OCI-LY1 (cell line): ENCODE measurements around the gene ZDHHC11B.

ENCODE experiments used
- H2AFZ ChIP-seq: fragments of 200-600 bp; sonication (generic), shearing (Covaris generic); 2 replicates; pipeline ENCODE4 v1.6.0; 2014; ENCODE audit warnings: antibody characterized with exemption, mild to moderate bottlenecking, low read length
- H3F3A ChIP-seq: fragments of 200-600 bp; sonication (generic), shearing (Covaris generic); 2 replicates; pipeline ENCODE4 v1.6.0; 2014; ENCODE audit warnings: mild to moderate bottlenecking, antibody characterized with exemption, low read length, moderate library complexity; ENCODE audit not compliant: insufficient read depth
- H3K27ac ChIP-seq: fragments of 200-600 bp; sonication (generic); 2 replicates; pipeline ENCODE4 v1.5.1; 2014; ENCODE audit warnings: low read length, mixed run types, mild to moderate bottlenecking, low read depth; ENCODE audit not compliant: poor library complexity, severe bottlenecking
- H3K27me3 ChIP-seq: fragments of 200-600 bp; sonication (generic); 2 replicates; pipeline ENCODE4 v1.6.0; 2014; ENCODE audit warnings: antibody characterized with exemption, mild to moderate bottlenecking, low read length, moderate library complexity; ENCODE audit not compliant: insufficient read depth
- H3K36me3 ChIP-seq: fragments of 200-600 bp; sonication (generic); 2 replicates; pipeline ENCODE4 v1.6.1; 2014; ENCODE audit warnings: mild to moderate bottlenecking, antibody characterized with exemption, low read length, moderate library complexity, mixed read lengths; ENCODE audit not compliant: insufficient read depth
- H3K4me1 ChIP-seq: fragments of 200-600 bp; sonication (generic); 2 replicates; pipeline ENCODE4 v1.5.1; 2014; ENCODE audit warnings: mild to moderate bottlenecking, low read length, moderate library complexity; ENCODE audit not compliant: insufficient read depth, severe bottlenecking
- H3K4me2 ChIP-seq: fragments of 200-600 bp; sonication (generic), shearing (Covaris generic); 2 replicates; pipeline ENCODE4 v1.6.1; 2014; ENCODE audit warnings: low read length
- H3K4me3 ChIP-seq: fragments of 200-600 bp; sonication (generic); 2 replicates; pipeline ENCODE4 v1.5.1; 2014; ENCODE audit warnings: low read length, low read depth, mild to moderate bottlenecking, mixed read lengths; ENCODE audit not compliant: poor library complexity, severe bottlenecking
- H3K79me2 ChIP-seq: fragments of 200-600 bp; shearing (Covaris generic); 2 replicates; pipeline ENCODE4 v1.6.1; 2016; ENCODE audit warnings: mixed run types, low read length, mixed read lengths; ENCODE audit not compliant: insufficient read depth
- H3K9ac ChIP-seq: fragments of 200-600 bp; sonication (generic), shearing (Covaris generic); 2 replicates; pipeline ENCODE4 v1.6.1; 2014; ENCODE audit warnings: mild to moderate bottlenecking, low read length, mixed read lengths
- H3K9me2 ChIP-seq: fragments of 200-600 bp; sonication (generic), shearing (Covaris generic); 2 replicates; pipeline ENCODE4 v1.6.1; 2014; ENCODE audit warnings: low read depth, mild to moderate bottlenecking, low read length, mixed read lengths
- H3K9me3 ChIP-seq: fragments of 200-600 bp; shearing (Covaris generic); 2 replicates; pipeline ENCODE4 v1.6.1; 2014; ENCODE audit warnings: low read length, mixed read lengths
- H4K20me1 ChIP-seq: fragments of 200-600 bp; sonication (generic), shearing (Covaris generic); 2 replicates; pipeline ENCODE4 v1.6.0; 2016; ENCODE audit warnings: mild to moderate bottlenecking, low read length; ENCODE audit not compliant: insufficient read depth
- EZH2 ChIP-seq: fragments of 200-600 bp; sonication (generic), shearing (Covaris generic); IDR thresholded peaks from 2 replicates; pipeline ENCODE4 v1.8.0; 2017; ENCODE audit warnings: borderline replicate concordance, mixed run types, mild to moderate bottlenecking, antibody characterized with exemption, low read length, moderate library complexity, mixed read lengths
- TF ChIP-seq, protein P1 (sequence below): fragments of 200-600 bp; sonication (generic), shearing (Covaris generic); IDR thresholded peaks from 2 replicates; pipeline ENCODE4 v1.5.1; 2017; ENCODE audit warnings: mild to moderate bottlenecking, antibody characterized with exemption, low read length, moderate library complexity, mixed read lengths

Gene ZDHHC11B

GRCh38 chr5:759781-760362 is 24.7 kb downstream of the ZDHHC11B start:
- H3K4me1 ChIP-seq: no peaks in the 10 kb centered on the region
- H3K79me2 ChIP-seq: no peaks in the 10 kb centered on the region
- H3K9ac ChIP-seq: no peak overlapping the region
- H4K20me1 ChIP-seq: no peaks in the 10 kb centered on the region
- H3K9me2 ChIP-seq: no peaks in the 10 kb centered on the region
- H3K9me3 ChIP-seq: no peaks in the 10 kb centered on the region
- H3K4me2 ChIP-seq: no peak overlapping the region
- H3K36me3 ChIP-seq: no peaks in the 10 kb centered on the region
- no peak overlapping the region for H3K4me3 ChIP-seq
- H3K27ac ChIP-seq: no peak overlapping the region
- H3K27me3 ChIP-seq: no peaks in the 10 kb centered on the region
- H3F3A ChIP-seq: no peaks in the 10 kb centered on the region
- no peak for TF ChIP-seq EZH2
- TF ChIP-seq, protein P1, sequence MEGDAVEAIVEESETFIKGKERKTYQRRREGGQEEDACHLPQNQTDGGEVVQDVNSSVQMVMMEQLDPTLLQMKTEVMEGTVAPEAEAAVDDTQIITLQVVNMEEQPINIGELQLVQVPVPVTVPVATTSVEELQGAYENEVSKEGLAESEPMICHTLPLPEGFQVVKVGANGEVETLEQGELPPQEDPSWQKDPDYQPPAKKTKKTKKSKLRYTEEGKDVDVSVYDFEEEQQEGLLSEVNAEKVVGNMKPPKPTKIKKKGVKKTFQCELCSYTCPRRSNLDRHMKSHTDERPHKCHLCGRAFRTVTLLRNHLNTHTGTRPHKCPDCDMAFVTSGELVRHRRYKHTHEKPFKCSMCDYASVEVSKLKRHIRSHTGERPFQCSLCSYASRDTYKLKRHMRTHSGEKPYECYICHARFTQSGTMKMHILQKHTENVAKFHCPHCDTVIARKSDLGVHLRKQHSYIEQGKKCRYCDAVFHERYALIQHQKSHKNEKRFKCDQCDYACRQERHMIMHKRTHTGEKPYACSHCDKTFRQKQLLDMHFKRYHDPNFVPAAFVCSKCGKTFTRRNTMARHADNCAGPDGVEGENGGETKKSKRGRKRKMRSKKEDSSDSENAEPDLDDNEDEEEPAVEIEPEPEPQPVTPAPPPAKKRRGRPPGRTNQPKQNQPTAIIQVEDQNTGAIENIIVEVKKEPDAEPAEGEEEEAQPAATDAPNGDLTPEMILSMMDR: no peak
- H2AFZ ChIP-seq: no peak overlapping the region

DNA sequence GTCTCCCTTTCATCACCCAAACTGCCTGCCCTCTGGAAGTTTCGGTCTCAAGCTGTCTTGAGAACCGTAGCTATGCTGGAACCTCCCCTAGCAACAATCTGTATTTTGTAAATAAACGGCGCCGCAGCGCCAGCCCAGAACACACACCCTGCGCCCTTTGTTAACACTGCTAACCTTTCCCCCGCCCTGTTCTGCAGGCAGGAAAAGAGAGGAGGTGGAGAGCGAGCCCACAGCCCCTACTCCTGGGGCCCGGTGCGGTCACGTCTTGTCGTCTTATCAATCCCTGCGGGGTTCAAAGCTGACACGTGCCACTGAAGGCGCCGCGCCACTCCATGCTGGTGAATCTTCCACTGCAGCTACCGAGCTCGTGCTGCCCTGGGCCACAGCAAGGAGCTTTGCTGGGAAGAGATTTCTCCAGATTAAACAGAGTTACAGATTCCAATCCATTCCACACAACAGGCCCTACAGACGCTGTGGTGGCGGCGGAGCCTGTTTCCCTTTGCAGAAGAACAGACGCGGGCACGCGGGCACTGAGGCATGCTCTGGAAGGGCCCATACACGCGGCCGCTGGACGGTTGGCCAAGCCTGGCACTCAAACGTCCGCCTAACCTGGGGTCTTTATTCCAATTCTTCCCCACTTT is 25.3 kb downstream of the ZDHHC11B start:
- H3K4me2 ChIP-seq: no peak overlapping the region
- H3K27me3 ChIP-seq: no peaks in the 10 kb centered on the region
- H3K9me2 ChIP-seq: no peaks in the 10 kb centered on the region
- H3F3A ChIP-seq: no peaks in the 10 kb centered on the region
- no peak overlapping the region for H3K4me3 ChIP-seq
- H3K27ac ChIP-seq: no peak overlapping the region
- no peak overlapping the region for H2AFZ ChIP-seq
- no peaks in the 10 kb centered on the region for H3K36me3 ChIP-seq
- H3K4me1 ChIP-seq: no peaks in the 10 kb centered on the region
- no peak for TF ChIP-seq EZH2
- TF ChIP-seq, protein P1: no peak
- no peaks in the 10 kb centered on the region for H4K20me1 ChIP-seq
- no peaks in the 10 kb centered on the region for H3K79me2 ChIP-seq
- H3K9me3 ChIP-seq: no peaks in the 10 kb centered on the region
- H3K9ac ChIP-seq: no peak overlapping the region

DNA sequence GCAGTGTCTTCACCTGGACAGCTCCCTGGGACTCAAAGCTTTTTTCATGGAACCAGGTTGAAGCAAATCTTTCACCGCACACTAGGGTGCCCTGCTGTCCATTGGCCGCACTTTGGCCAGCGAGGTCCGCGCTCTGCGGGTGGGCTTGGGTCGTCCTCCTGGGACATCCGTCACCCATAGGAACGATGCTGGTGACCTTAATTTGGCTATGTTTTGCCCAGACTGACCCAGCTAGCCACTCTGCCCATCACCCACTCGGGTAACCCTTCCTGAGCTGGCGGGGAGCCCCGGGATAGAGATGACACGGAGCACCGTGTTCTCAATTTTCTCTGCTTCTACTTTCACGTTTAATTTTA is 25.9 kb downstream of the ZDHHC11B start:
- H3K27me3 ChIP-seq: no peaks in the 10 kb centered on the region
- no peaks in the 10 kb centered on the region for H3F3A ChIP-seq
- no peak overlapping the region for H2AFZ ChIP-seq
- no peak for TF ChIP-seq EZH2
- TF ChIP-seq, protein P1: no peak
- H3K4me2 ChIP-seq: no peak overlapping the region
- no peaks in the 10 kb centered on the region for H3K79me2 ChIP-seq
- H3K9me3 ChIP-seq: no peaks in the 10 kb centered on the region
- H3K27ac ChIP-seq: no peak overlapping the region
- no peaks in the 10 kb centered on the region for H3K9me2 ChIP-seq
- no peaks in the 10 kb centered on the region for H4K20me1 ChIP-seq
- H3K4me1 ChIP-seq: no peaks in the 10 kb centered on the region
- no peaks in the 10 kb centered on the region for H3K36me3 ChIP-seq
- no peak overlapping the region for H3K4me3 ChIP-seq
- H3K9ac ChIP-seq: no peak overlapping the region
